T-helper 2 cell treated with Interferon-gamma antibody and Interleukin-4, amounts not matched to agents 100 ng/mL and 5 ng/mL, for 36 hours (primary cell): ENCODE measurements around the gene BRK1. TPM values are rescaled to one million over a fixed set of nuclear protein-coding genes. Genes with fewer than 3 reads are reported as not detected.
"Not testable (repeated sequence)": the region's sequence is repeated elsewhere in the genome, so short reads cannot be mapped to it uniquely, and the experiment has no call there.

Experiments
- intact Hi-C: fragments of 100-400 bp; cut with micrococcal nuclease; formaldehyde crosslinking; loops from one replicate; pipeline ENCODE4 v1.15.1; 2023
- total RNA-seq: library from RNA; stranded (reverse); gene quantifications from 2 replicates; pipeline ENCODE4 v1.2.3, GENCODE V29; 2022

BRK1 gene
- total RNA-seq, 1 donor from 2014 or later: 108 TPM

GRCh38 chr3:10142707-10143560, 27.5 kb downstream of the BRK1 start:
- intact Hi-C loops: loop anchor here (2.0 to 5.0 kb wide), 2 partner anchors 22 to 84 kb away; partner anchors contain the start of gene IRAK2

DNA sequence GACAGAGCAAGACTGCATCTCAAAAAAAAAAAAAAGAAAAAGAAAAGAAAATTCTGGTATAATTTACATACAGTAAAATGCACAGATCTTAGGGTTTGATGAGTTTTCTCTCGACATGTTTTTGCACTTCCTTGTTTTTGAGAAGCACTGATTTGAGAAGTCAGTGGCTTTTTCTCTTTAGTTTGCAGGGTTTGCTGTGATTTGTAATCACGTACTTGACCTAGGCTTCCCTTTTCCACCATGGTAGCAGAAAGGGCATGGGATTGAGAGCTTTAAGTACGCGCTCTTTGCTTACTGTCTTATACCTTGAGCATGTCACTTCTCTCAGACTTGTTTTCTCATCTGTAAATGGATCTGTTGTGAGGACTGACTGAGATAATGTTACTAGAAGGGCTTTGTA, 30.2 kb downstream of the BRK1 start:
- intact Hi-C loops: no loop called here

DNA sequence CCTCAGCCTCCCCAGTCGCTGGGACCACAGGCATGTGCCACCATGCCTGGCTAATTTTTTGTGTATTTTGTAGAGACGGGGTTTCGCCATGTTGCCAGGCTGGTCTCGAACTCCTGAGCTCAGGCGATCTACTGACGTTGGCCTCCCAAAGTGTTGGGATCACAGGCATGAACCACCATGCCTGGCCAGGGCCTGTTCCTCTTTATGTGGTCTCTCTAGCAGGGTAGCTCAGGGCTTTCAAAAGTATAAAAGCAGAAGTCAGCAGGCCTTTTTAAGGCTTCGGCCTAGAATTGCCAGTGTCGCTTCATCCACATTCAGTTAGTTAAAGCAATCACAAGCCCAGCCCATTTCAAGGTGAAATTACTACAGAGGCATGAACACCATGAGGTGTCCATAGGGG, 33.8 kb downstream of the BRK1 start:
- intact Hi-C loops: no loop called here

GRCh38 chr3:10150987-10151386, 35.5 kb downstream of the BRK1 start:
- intact Hi-C loops: no loop called here

- intact Hi-C loops: no loop called here
These were observed 39.1 kb downstream of the BRK1 start for GRCh38 chr3:10154335-10155122.

DNA sequence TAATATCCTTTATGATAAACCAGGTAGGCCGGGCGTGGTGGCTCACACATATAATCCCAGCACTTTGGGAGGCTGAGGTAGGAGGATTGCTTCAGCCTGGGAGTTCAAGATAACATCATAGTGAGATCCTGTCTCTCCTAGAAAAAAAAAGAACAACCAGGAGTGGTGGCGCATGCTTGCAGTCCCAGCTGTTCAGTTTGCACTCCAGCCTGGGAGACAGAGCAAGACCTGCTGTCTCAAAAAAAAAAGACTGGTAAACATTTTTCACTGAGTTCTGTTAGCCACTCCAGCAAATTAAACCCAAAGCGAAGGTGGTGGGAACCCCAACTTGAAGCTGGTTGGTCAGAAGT, 39.6 kb downstream of the BRK1 start:
- intact Hi-C loops: no loop called here

GRCh38 chr3:10155658-10156057, 40.2 kb downstream of the BRK1 start:
- intact Hi-C loops: no loop called here

DNA sequence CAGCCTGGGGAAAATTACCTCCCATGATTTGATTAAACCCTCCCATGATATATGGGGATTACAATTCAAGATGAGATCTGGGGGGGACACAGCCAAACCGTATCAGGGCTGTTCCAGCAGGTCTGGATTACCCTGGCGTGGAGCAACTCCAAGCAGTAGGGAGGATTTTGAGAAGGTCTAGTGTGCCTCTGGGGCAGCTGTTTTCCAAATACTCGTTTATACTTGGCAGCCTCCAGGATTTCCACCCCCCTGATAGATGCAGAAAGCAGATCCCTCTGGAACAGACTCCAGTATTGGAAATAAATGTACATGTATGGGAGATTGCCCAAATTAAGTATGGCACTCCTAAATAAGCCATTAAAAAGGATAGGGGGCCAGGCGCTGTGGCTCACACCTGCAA, 41.6 kb downstream of the BRK1 start:
- intact Hi-C loops: no loop called here

- intact Hi-C loops: not testable (repeated sequence)
These were observed 43.1 kb downstream of the BRK1 start for GRCh38 chr3:10158555-10158954.

DNA sequence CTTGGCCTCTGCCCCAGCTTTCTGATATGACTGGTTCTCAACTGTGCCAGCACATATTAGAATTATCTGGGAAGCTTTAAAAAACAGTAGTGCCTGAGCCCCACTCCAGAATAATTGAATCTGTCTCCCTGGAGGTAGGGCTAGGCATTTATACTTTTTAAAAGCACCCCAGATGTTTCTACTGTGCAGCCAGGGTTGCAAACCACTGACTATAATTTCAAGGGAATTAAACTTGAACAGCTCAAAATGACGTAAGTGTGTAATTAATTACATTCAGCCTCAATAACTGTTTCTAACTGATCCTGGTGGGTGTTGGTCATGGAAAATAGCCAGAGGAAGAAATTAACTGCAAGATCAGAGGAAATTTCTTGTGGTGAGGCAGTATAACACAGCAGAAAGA, 44.9 kb downstream of the BRK1 start:
- intact Hi-C loops: no loop called here

DNA sequence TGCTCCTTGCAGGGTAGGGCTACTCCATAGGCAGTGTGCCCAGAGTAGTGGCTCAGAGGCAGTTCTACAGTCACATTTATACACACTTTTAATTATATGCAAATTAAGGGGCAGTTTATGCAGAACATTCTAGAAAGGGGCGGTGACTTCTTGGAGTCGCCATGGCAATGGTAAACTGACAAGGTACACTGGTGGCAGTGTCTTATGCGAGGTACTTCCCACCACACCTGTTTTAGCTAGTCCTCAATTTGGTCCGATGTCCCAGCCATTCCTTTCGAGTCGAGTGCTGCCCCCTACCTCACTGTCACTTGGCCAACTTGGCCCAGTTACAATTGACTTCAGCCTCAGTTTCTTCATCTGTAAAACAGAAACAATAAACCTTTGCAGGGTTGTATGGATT, 45.5 kb downstream of the BRK1 start:
- intact Hi-C loops: no loop called here

- intact Hi-C loops: no loop called here
These were observed 46.7 kb downstream of the BRK1 start for GRCh38 chr3:10162185-10162584.

- intact Hi-C loops: loop anchor here (1.0 to 2.0 kb wide), 4 partner anchors 21 to 61 kb away; no protein-coding TSS in a partner anchor
These were observed 48.7 kb downstream of the BRK1 start for GRCh38 chr3:10164201-10164545.

- intact Hi-C loops: loop anchor here (1.0 to 2.0 kb wide), 4 partner anchors 22 to 60 kb away; no protein-coding TSS in a partner anchor
These were observed 49.3 kb downstream of the BRK1 start, which contains the start of gene IRAK2 for GRCh38 chr3:10164546-10165393. TSS of gene IRAK2 (plus strand) at chr3:10164919. CDS start at chr3:10164955, 36 bp downstream.

DNA sequence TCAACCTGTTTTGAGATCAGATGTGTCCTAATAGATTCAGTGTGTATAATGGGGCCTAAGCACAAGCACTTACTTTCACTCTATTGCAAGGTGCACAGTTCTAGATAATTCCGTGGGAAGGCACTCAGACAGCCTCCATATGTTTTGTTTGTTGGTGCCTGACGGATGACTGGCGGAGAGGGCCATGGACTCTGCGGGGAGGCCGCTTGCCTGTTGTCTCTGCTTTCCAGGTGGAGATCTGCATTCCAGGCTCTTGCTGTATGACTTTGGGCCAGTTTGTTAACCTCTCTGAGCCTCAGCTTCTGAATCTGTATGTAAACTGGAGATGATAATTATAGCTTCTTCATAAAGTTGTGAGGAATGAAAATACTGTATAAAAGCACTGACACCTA, 50.7 kb downstream of the BRK1 start:
- intact Hi-C loops: no loop called here

DNA sequence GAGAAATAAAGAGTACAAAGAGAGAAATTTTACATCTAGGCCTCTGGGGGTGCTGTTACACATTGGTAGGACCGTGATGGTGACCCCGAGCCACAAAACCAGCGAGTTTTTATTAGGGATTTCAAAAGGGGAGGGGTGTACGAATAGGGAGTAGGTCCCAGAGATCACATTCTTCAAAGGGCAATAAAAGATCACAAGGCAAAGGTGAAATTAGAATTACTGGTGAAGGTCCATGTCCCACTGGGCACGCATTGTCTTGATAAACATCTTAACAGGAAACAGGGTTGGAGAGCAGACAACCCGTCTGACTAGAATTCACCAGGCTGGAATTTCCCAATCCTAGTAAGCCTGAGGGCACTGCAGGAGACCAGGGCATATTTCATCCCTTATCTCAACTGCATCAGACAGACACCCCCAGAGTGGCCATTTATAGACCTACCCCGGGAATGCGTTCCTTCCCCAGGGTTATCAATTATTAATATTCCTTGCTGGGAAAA, 53.6 kb downstream of the BRK1 start:
- intact Hi-C loops: no loop called here

DNA sequence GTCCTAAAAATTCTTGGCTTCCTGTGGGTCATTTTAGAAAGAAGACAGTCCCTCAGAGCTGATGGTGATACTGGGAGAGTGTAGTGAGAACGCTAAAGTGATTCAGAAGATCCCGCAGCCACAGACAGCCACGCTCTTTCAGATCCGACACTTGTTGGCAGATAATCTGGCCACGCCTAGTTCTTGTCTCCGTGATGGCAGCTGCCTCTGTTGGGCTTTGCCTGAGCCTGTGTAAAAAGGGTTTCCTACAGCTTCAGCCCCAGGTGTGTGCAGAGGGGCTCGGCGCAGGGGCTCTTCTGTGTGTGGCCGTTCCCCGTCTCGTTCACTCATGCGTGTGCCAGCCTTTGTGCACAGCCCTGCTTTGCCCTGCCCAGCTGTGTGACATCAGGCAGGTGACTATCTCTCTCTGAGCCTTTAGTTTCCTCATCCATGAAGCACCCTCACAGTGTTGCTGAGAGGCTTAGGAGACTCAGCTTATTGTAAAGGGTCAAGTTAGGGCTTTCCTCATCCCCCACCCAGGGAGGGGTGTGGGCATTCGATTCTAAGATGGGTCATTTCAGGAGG, 55.5 kb downstream of the BRK1 start:
- intact Hi-C loops: no loop called here

GRCh38 chr3:10173095-10173925, 57.8 kb downstream of the BRK1 start:
- intact Hi-C loops: no loop called here

- intact Hi-C loops: no loop called here
These were observed 58.5 kb downstream of the BRK1 start for GRCh38 chr3:10173926-10174435.

- intact Hi-C loops: not testable (repeated sequence)
These were observed 59.9 kb downstream of the BRK1 start for GRCh38 chr3:10175334-10175733.
